HG03460 (cell line): ENCODE results near the gene CTDSPL.
A peak's percentile ranks its signal among the peaks of the same experiment; 100 is the strongest.

Source experiments
- ATAC-seq: cut with Tn5 transposase; IDR thresholded peaks from one replicate; pipeline ENCODE4 v1.9.1; 2021; ENCODE audit not compliant: unreplicated experiment

The CTDSPL gene

GRCh38 chr3:37890522-37890921 lies 28.8 kb downstream of the CTDSPL start:
- ATAC-seq = no peak

- ATAC-seq = no peak
Observed at GRCh38 chr3:37891227-37891626, 29.5 kb downstream of the CTDSPL start.

- ATAC-seq = no peak
Observed at GRCh38 chr3:37892927-37893600, 31.4 kb downstream of the CTDSPL start.

- ATAC-seq = no peak
Observed at GRCh38 chr3:37896827-37897226, 35.1 kb downstream of the CTDSPL start.

- ATAC-seq = no peak
Observed at GRCh38 chr3:37897763-37898162, 36.1 kb downstream of the CTDSPL start.

GRCh38 chr3:37898424-37898823 lies 36.7 kb downstream of the CTDSPL start:
- no peak for ATAC-seq

GRCh38 chr3:37899101-37899707 lies 37.5 kb downstream of the CTDSPL start:
- no peak for ATAC-seq

GRCh38 chr3:37899711-37900306 lies 38.1 kb downstream of the CTDSPL start:
- no peak for ATAC-seq

GRCh38 chr3:37901721-37902120 lies 40.0 kb downstream of the CTDSPL start:
- ATAC-seq = no peak

GRCh38 chr3:37902674-37903073 lies 41.0 kb downstream of the CTDSPL start:
- no peak for ATAC-seq

GRCh38 chr3:37903320-37903719 lies 41.6 kb downstream of the CTDSPL start:
- no peak for ATAC-seq

GRCh38 chr3:37903734-37904133 lies 42.1 kb downstream of the CTDSPL start:
- ATAC-seq = no peak

GRCh38 chr3:37904601-37905000 lies 42.9 kb downstream of the CTDSPL start:
- no peak for ATAC-seq

- ATAC-seq = no peak
Observed at GRCh38 chr3:37905346-37905745, 43.7 kb downstream of the CTDSPL start.

- ATAC-seq = no peak
Observed at GRCh38 chr3:37905987-37906674, 44.5 kb downstream of the CTDSPL start.

- ATAC-seq = no peak
Observed at GRCh38 chr3:37906734-37907282, 45.1 kb downstream of the CTDSPL start.

- no peak for ATAC-seq
Observed at GRCh38 chr3:37907371-37907770, 45.7 kb downstream of the CTDSPL start.

GRCh38 chr3:37907906-37908305 lies 46.2 kb downstream of the CTDSPL start:
- peak; percentile 89 for ATAC-seq

GRCh38 chr3:37909067-37909911 lies 47.6 kb downstream of the CTDSPL start:
- no peak for ATAC-seq

GRCh38 chr3:37910671-37911400 lies 49.2 kb downstream of the CTDSPL start:
- ATAC-seq = no peak
